GM23338 (cell line): ENCODE results near the gene TARS2. TPM values are rescaled to one million over a fixed set of nuclear protein-coding genes. Genes with fewer than 3 reads are reported as not detected.

ENCODE experiments used
- ATAC-seq: fragments of 200-7000 bp; cut with Tn5 transposase; 3 replicates; pipeline ENCODE4 v1.9.1; 2020
- DNase-seq: peaks from one replicate; pipeline ENCODE4 v3.0.0-alpha.2; 2015; ENCODE audit warnings: low spot score
- H2AFZ ChIP-seq: fragments of 200-600 bp; sonication (generic); 2 replicates; pipeline ENCODE4 v1.8.0; 2016; ENCODE audit warnings: antibody characterized with exemption, mild to moderate bottlenecking, moderate library complexity
- H3F3A ChIP-seq: fragments of 200-600 bp; sonication (generic); replicated peaks from 2 replicates; pipeline ENCODE4 v1.8.0; 2017; ENCODE audit warnings: antibody characterized with exemption, mixed run types, low read depth
- H3K27ac ChIP-seq: fragments of 200-600 bp; sonication (generic); 2 replicates; pipeline ENCODE4 v1.6.1; 2016; ENCODE audit warnings: low read depth
- H3K27me3 ChIP-seq: fragments of 200-600 bp; sonication (generic); 2 replicates; pipeline ENCODE4 v1.8.0; 2016; ENCODE audit warnings: mild to moderate bottlenecking, mixed run types, moderate library complexity; ENCODE audit not compliant: insufficient read depth
- H3K36me3 ChIP-seq: fragments of 200-600 bp; sonication (generic); 2 replicates; pipeline ENCODE4 v1.8.0; 2016; ENCODE audit warnings: mild to moderate bottlenecking; ENCODE audit not compliant: insufficient read depth
- H3K4me1 ChIP-seq: fragments of 200-600 bp; sonication (generic); 2 replicates; pipeline ENCODE4 v1.8.0; 2016; ENCODE audit warnings: mild to moderate bottlenecking, moderate library complexity; ENCODE audit not compliant: insufficient read depth
- H3K4me2 ChIP-seq: fragments of 200-600 bp; sonication (generic); 2 replicates; pipeline ENCODE4 v1.7.1; 2017; ENCODE audit warnings: mixed run types
- H3K4me3 ChIP-seq: fragments of 200-600 bp; sonication (generic); 2 replicates; pipeline ENCODE4 v1.6.1; 2016; ENCODE audit warnings: mixed run types
- H3K79me2 ChIP-seq: fragments of 200-600 bp; sonication (generic); replicated peaks from 2 replicates; pipeline ENCODE4 v1.8.0; 2017; ENCODE audit warnings: mild to moderate bottlenecking; ENCODE audit not compliant: insufficient read depth
- H3K9me2 ChIP-seq: fragments of 200-600 bp; sonication (generic); 2 replicates; pipeline ENCODE4 v1.8.0; 2017; ENCODE audit not compliant: insufficient read depth
- H4K20me1 ChIP-seq: fragments of 200-600 bp; sonication (generic); replicated peaks from 2 replicates; pipeline ENCODE4 v1.8.0; 2017; ENCODE audit warnings: mild to moderate bottlenecking; ENCODE audit not compliant: insufficient read depth
- H3K27ac Mint-ChIP-seq: 2 replicates; pipeline ENCODE4 v1.8.0; 2020; ENCODE audit warnings: inconsistent platforms, mild to moderate bottlenecking, moderate library complexity, mixed read lengths
- H3K27me3 Mint-ChIP-seq: 3 replicates; pipeline ENCODE4 v1.8.0; 2022; ENCODE audit warnings: low read depth, mild to moderate bottlenecking, moderate library complexity, mixed read lengths, inconsistent platforms; ENCODE audit not compliant: insufficient read depth, poor library complexity
- H3K36me3 Mint-ChIP-seq: 3 replicates; pipeline ENCODE4 v1.8.0; 2021; ENCODE audit warnings: low read depth, mild to moderate bottlenecking, inconsistent platforms, moderate library complexity, mixed read lengths
- H3K4me1 Mint-ChIP-seq: 3 replicates; pipeline ENCODE4 v1.8.0; 2020; ENCODE audit warnings: mild to moderate bottlenecking, inconsistent platforms, mixed read lengths
- H3K4me3 Mint-ChIP-seq: 3 replicates; pipeline ENCODE4 v1.8.0; 2021; ENCODE audit warnings: moderate library complexity, mild to moderate bottlenecking, inconsistent platforms, mixed read lengths
- H3K9me3 Mint-ChIP-seq: 3 replicates; pipeline ENCODE4 v1.8.0; 2020; ENCODE audit warnings: moderate library complexity, mild to moderate bottlenecking, inconsistent platforms, mixed read lengths
- CREB1 ChIP-seq: fragments of 250-450 bp; sonication (Bioruptor Pico); IDR thresholded peaks from 2 replicates; pipeline ENCODE4 v1.5.0; 2020; ENCODE audit warnings: low read depth, mild to moderate bottlenecking, moderate library complexity
- CTCF ChIP-seq, 2 experiments: fragments of 200-600 bp in 1 of 2; sonication (generic) in 1 of 2; conservative IDR thresholded peaks; 2 replicates each; pipeline versions ENCODE4 v1.5.1 to v1.6.1; 2016 to 2017; ENCODE audit warnings: antibody characterized with exemption in 2 of 2, low read depth in 2 of 2, mild to moderate bottlenecking in 2 of 2, moderate library complexity in 1 of 2
- ETS1 ChIP-seq: IDR thresholded peaks from 2 replicates; pipeline ENCODE4 v1.6.1; 2016; ENCODE audit warnings: antibody characterized with exemption
- EZH2 ChIP-seq: fragments of 200-600 bp; sonication (generic); IDR thresholded peaks from one replicate; pipeline ENCODE4 v1.8.0; 2017; ENCODE audit warnings: antibody characterized with exemption, mild to moderate bottlenecking, low read depth; ENCODE audit not compliant: unreplicated experiment
- EZH2phosphoT487 ChIP-seq: fragments of 200-600 bp; sonication (generic); IDR thresholded peaks from one replicate; pipeline ENCODE4 v1.8.1; 2018; ENCODE audit warnings: antibody characterized with exemption; ENCODE audit not compliant: unreplicated experiment
- JUNB ChIP-seq: IDR thresholded peaks from one replicate; pipeline ENCODE4 v1.6.1; 2016; ENCODE audit warnings: antibody characterized with exemption; ENCODE audit not compliant: unreplicated experiment
- NANOG ChIP-seq: IDR thresholded peaks from 2 replicates; pipeline ENCODE4 v1.6.1; 2016; ENCODE audit warnings: antibody characterized with exemption, borderline replicate concordance
- POLR2AphosphoS5 ChIP-seq: IDR thresholded peaks from 2 replicates; pipeline ENCODE4 v1.6.1; 2016; ENCODE audit warnings: antibody characterized with exemption, low read depth
- REST ChIP-seq: IDR thresholded peaks from one replicate; pipeline ENCODE4 v1.6.1; 2018; ENCODE audit warnings: antibody characterized with exemption; ENCODE audit not compliant: unreplicated experiment
- STAT1 ChIP-seq: IDR thresholded peaks from one replicate; pipeline ENCODE4 v1.6.1; 2016; ENCODE audit warnings: antibody characterized with exemption; ENCODE audit not compliant: unreplicated experiment
- ZNF114 ChIP-seq: fragments of 250-450 bp; sonication (Bioruptor Pico); IDR thresholded peaks from 2 replicates; pipeline ENCODE4 v1.5.0; 2020; ENCODE audit warnings: mild to moderate bottlenecking, moderate library complexity
- ZNF331 ChIP-seq: fragments of 250-450 bp; sonication (Bioruptor Pico); IDR thresholded peaks from 2 replicates; pipeline ENCODE4 v1.5.0; 2020; ENCODE audit warnings: low read depth, mild to moderate bottlenecking, moderate library complexity
- ZNF462 ChIP-seq: fragments of 250-450 bp; sonication (Bioruptor Pico); IDR thresholded peaks from 2 replicates; pipeline ENCODE4 v1.5.0; 2020; ENCODE audit warnings: mild to moderate bottlenecking, moderate library complexity
- polyA plus RNA-seq: library from polyadenylated mRNA; unstranded; fragments of >200 nt; fragmentation: Nextera tagmentation; extraction: Ambion mirVana; gene quantifications from 2 replicates; pipeline ENCODE4 v1.2.1, GENCODE V29; 2016
- total RNA-seq: library from RNA; depleted of rRNA; stranded (reverse); fragments of >200 nt; shearing (Covaris generic); gene quantifications from 2 replicates; pipeline ENCODE4 v1.2.3, GENCODE V29; 2014

The TARS2 gene
- total and polyA plus RNA-seq, 2 experiments from 2014 or later: 19.5 to 28.4 TPM

- Histone ChIP-seq H3K27ac (no peak overlapping the region), H2AFZ (no peak overlapping the region), H3K79me2 (no peaks in the 10 kb centered on the region), H3K4me2 (no peak overlapping the region), H3K36me3 (0 out of 2 replicates have a peak, but pooled peaks cover 13% of the 10 kb centered on the region), H4K20me1 (no peaks in the 10 kb centered on the region), H3K9me2 (no peaks in the 10 kb centered on the region), H3K4me1 (no peaks in the 10 kb centered on the region), H3F3A (no peaks in the 10 kb centered on the region; the same call in 1 of the 2 replicates), H3K27me3 (no peaks in the 10 kb centered on the region), H3K4me3 (no peak overlapping the region)
- TF ChIP-seq JUNB (no peak), ZNF462 (CRISPR knock-in tag) (no peak), EZH2 (no peak), CREB1 (CRISPR knock-in tag) (no peak), ETS1 (no peak), EZH2phosphoT487 (no peak), REST (no peak), CTCF (conservative IDR thresholded peaks at IDR 0.05; ENCODE audit: low read depth in 2 of 2) (no peak), ZNF114 (CRISPR knock-in tag) (no peak), POLR2AphosphoS5 (no peak), ZNF331 (CRISPR knock-in tag) (no peak), STAT1 (no peak), NANOG (no peak)
- ATAC-seq (no peak), DNase-seq (no peak)
- Mint-ChIP-seq H3K27me3 (peaks cover 28% of the 10 kb centered on the region), H3K9me3 (no peaks in the 10 kb centered on the region; the same call in 2 of the 3 replicates), H3K36me3 (peaks cover 37% of the 10 kb centered on the region), H3K4me1 (peaks cover 4% of the 10 kb centered on the region), H3K27ac (no peak overlapping the region), H3K4me3 (no peak overlapping the region)
These were observed 21.8 kb downstream of the TARS2 start for GRCh38 chr1:150508982-150509381.
